Rectal smooth muscle tissue (tissue), 1 donor: ENCODE results near the gene CSNK1D.
"Not testable (repeated sequence)": the region's sequence is repeated elsewhere in the genome, so short reads cannot be mapped to it uniquely, and the experiment has no call there.

ENCODE experiments used
- H3K27ac ChIP-seq: one replicate; pipeline ENCODE4 v1.7.0; 2013; ENCODE audit warnings: low read depth, low read length, inconsistent platforms
- H3K27me3 ChIP-seq: one replicate; pipeline ENCODE4 v1.7.0; 2013; ENCODE audit warnings: low read length; ENCODE audit not compliant: control insufficient read depth, insufficient read depth
- H3K36me3 ChIP-seq: one replicate; pipeline ENCODE4 v1.7.0; 2013; ENCODE audit warnings: low read length; ENCODE audit not compliant: control insufficient read depth, insufficient read depth
- H3K4me1 ChIP-seq: one replicate; pipeline ENCODE4 v1.7.0; 2013; ENCODE audit warnings: low read length; ENCODE audit not compliant: control insufficient read depth, insufficient read depth
- H3K4me3 ChIP-seq: one replicate; pipeline ENCODE4 v1.7.0; 2013; ENCODE audit warnings: low read length
- H3K9ac ChIP-seq: one replicate; pipeline ENCODE4 v1.7.0; 2013; ENCODE audit warnings: low read length

The CSNK1D gene

DNA sequence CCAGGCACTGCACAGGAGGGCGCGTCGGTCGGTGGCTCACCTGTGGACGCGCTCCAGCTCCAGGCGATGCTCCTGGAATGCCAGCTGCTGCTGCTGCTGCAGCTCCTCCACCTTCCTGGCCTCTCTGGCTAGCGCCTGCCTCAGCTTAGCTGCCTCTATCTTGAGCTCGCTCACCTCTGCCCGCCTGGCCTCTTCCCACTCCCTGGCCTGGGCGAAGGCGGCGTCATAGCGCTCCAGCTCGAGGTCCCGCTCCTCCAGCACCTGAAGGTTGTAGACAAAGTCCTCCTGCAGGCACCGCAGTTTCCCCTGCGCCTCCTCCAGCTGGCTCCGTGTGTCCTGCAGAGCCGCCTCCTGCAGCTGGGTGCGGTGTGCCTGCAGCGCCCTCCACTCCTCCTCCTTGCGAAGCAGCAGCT, 72.0 kb downstream of the CSNK1D start:
- Histone ChIP-seq H3K9ac (no peak overlapping the region), H3K36me3 (peaks cover 14% of the 10 kb centered on the region), H3K4me3 (no peak overlapping the region), H3K4me1 (peaks cover 4% of the 10 kb centered on the region), H3K27ac (no peak overlapping the region), H3K27me3 (no peaks in the 10 kb centered on the region)

- H3K27me3 ChIP-seq, result no peaks in the 10 kb centered on the region
- H3K27ac ChIP-seq, result no peak overlapping the region
- H3K36me3 ChIP-seq, result peaks cover 14% of the 10 kb centered on the region
- peaks cover under 1% of the 10 kb centered on the region for H3K4me1 ChIP-seq
- no peak overlapping the region for H3K4me3 ChIP-seq
- H3K9ac ChIP-seq, result no peak overlapping the region
These were observed 72.6 kb downstream of the CSNK1D start for GRCh38 chr17:82200743-82201497.

DNA sequence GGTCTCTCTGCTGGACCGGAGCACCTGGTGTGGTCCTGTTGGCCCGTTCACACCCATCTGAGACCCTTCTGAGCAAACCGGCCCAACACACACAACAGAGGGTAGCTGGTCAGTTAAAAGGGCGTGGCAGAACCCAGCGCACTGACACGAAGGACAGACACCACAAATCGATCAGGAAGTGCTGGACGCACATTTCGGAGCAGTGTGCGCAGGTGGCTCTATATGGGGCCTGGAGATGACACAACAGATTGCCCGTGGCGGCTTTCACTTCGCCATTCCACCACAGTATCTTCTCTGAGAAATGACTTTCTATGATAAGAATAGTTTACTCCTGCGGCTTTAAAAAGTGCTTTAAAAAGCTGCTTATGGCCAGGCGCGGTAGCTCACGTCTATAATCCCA, 73.4 kb downstream of the CSNK1D start:
- H3K36me3 ChIP-seq, result peaks cover 14% of the 10 kb centered on the region
- no peaks in the 10 kb centered on the region for H3K4me1 ChIP-seq
- no peaks in the 10 kb centered on the region for H3K27me3 ChIP-seq
- H3K4me3 ChIP-seq, result no peak overlapping the region
- H3K9ac ChIP-seq, result no peak overlapping the region
- no peak overlapping the region for H3K27ac ChIP-seq

DNA sequence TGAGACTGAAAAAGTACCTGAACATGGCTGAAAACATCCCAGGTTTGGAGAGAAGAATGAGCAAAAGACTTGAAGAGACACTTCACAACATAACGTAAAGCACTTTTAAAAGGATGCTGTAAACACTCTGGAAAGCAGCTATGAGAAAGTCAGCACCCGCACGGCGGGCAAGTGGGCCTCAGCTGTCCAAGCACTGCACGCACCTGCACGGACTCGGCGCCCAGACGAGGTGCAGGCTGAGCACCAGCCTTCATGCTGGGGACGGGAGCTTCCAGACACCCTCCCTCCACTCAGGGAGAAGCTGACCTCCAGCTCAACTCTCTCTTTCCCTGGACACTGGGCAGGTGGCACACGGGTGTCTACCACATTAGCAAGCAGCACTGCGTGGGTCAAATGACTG, 74.0 kb downstream of the CSNK1D start:
- no peak overlapping the region for H3K4me3 ChIP-seq
- H3K9ac ChIP-seq, result no peak overlapping the region
- peaks cover 14% of the 10 kb centered on the region for H3K36me3 ChIP-seq
- no peaks in the 10 kb centered on the region for H3K27me3 ChIP-seq
- H3K27ac ChIP-seq, result no peak overlapping the region
- no peaks in the 10 kb centered on the region for H3K4me1 ChIP-seq

DNA sequence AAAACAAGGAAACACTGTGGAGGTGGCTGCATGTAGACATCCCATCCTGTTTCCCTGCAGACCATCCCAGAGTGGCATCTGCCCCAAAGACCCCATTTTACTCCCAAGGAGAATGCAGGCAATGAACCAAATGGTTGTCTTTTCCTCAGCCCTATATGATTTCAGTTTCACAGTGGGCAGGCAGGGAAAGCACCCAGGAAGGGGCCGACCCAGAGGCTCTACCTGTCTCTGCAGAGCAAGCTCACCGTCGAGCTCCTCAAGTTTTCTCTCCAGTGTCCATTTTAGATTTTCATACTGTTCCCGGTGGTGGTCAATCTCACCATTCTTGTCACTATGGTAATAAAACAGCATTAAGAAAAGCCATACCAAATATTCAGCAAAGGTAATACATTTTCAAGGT, 75.4 kb downstream of the CSNK1D start:
- Histone ChIP-seq H3K27me3 (no peaks in the 10 kb centered on the region), H3K27ac (no peak overlapping the region), H3K36me3 (peaks cover 14% of the 10 kb centered on the region), H3K4me1 (no peaks in the 10 kb centered on the region), H3K4me3 (no peak overlapping the region), H3K9ac (no peak overlapping the region)

DNA sequence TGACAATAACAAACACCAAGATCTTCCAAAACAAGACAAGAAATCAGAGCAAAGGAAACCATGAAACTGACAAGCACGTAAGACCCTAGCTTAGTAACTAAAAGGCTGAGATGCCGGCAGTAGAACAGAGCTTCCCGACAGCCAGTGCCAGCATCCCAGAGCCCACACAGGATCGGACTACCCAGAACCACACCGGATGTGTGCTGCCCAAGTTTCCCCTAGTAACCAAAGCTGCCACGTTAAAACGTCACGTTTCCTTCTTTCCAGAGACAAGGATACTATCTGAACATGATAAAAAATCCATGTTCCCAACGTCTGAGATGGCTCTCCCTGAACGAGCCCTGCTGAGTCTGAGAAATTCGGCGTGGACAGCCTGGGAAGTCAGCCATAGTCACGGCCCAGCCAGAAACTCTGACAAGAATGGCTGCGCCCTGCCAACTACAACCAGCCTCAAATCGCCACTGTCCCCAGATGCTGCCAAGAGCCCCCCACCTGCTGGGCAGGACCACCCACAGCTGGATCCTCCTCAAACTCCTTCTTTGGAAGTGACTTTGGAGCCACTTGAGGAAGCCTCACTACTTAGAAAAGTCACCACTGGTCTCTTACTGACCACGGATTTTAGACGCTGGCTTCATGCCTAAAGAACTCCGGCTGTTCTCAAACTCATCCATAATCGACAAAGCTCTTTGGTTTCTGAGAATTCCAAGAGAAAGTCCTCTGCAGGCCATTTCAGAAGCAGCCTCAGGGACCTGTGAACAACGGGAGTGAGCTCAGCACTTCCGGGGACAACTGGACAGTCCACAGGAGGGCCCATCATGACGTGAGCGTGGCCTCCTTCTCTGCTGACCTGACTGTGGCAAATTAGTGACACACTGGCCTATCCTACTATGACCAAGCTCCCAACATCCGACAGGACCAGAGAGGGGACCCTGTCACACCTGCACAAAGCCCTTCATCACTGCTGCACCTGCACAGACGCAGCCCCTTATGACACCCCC, 77.5 kb downstream of the CSNK1D start:
- Histone ChIP-seq H3K4me1 (no peaks in the 10 kb centered on the region), H3K4me3 (no peak overlapping the region), H3K27me3 (no peaks in the 10 kb centered on the region), H3K9ac (no peak overlapping the region), H3K27ac (peak overlapping the region; percentile 48), H3K36me3 (peaks cover 14% of the 10 kb centered on the region)

DNA sequence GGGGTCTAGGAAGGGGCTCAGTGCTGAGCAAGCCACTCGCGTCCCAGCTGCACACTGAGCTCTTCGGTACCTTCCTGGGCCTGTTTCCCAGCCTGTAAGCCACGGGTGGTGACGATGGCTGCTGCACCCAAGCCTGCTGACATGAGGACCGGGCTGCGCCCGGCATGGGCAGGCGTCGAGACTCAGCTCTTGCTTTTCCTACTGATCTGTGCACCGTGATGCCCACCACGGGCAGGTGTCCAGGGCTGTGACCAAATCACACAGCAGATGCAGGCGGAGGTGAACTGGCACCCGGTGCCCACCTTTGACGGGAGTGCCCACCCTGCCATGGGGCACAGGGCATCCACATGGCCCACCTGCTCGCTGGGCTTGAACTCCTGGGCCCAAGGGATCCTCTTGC, 78.7 kb downstream of the CSNK1D start:
- Histone ChIP-seq H3K9ac (no peak overlapping the region), H3K27ac (no peak overlapping the region), H3K27me3 (no peaks in the 10 kb centered on the region), H3K4me1 (no peaks in the 10 kb centered on the region), H3K4me3 (no peak overlapping the region), H3K36me3 (peaks cover 12% of the 10 kb centered on the region)

- Histone ChIP-seq H3K9ac (no peak overlapping the region), H3K4me1 (no peaks in the 10 kb centered on the region), H3K27ac (no peak overlapping the region), H3K36me3 (peaks cover 7% of the 10 kb centered on the region), H3K4me3 (no peak overlapping the region), H3K27me3 (no peaks in the 10 kb centered on the region)
These were observed 79.8 kb downstream of the CSNK1D start for GRCh38 chr17:82193520-82194220.

- H3K9ac ChIP-seq, H3K27ac ChIP-seq, H3K27me3 ChIP-seq, H3K4me1 ChIP-seq, H3K36me3 ChIP-seq, H3K4me3 ChIP-seq: not testable (repeated sequence)
These were observed 80.5 kb downstream of the CSNK1D start for GRCh38 chr17:82193050-82193449.
